ENCODE results near the gene ZKSCAN8.

ZKSCAN8 gene

DNA sequence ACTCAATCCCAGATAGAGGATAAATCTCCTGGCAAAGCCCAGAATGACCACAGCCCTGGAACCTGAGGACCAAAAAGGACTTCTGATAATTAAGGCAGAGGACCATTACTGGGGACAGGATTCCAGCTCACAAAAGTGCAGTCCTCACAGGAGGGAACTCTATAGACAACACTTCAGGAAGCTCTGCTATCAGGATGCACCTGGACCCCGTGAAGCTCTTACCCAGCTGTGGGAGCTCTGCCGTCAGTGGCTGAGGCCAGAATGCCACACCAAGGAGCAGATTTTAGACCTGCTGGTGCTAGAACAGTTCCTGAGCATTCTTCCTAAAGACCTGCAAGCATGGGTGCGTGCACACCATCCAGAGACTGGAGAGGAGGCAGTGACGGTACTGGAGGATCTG, 16.3 kb upstream of the ZKSCAN8 start:
- H3K4me3 ChIP-seq (ENCODE audit: low read length), result no peak overlapping the region
- DNase-seq (ENCODE audit: low read depth), result no peak
- TF ChIP-seq, protein P1, sequence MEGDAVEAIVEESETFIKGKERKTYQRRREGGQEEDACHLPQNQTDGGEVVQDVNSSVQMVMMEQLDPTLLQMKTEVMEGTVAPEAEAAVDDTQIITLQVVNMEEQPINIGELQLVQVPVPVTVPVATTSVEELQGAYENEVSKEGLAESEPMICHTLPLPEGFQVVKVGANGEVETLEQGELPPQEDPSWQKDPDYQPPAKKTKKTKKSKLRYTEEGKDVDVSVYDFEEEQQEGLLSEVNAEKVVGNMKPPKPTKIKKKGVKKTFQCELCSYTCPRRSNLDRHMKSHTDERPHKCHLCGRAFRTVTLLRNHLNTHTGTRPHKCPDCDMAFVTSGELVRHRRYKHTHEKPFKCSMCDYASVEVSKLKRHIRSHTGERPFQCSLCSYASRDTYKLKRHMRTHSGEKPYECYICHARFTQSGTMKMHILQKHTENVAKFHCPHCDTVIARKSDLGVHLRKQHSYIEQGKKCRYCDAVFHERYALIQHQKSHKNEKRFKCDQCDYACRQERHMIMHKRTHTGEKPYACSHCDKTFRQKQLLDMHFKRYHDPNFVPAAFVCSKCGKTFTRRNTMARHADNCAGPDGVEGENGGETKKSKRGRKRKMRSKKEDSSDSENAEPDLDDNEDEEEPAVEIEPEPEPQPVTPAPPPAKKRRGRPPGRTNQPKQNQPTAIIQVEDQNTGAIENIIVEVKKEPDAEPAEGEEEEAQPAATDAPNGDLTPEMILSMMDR (IDR thresholded peaks at IDR 0.05; ENCODE audit: insufficient read depth, low read depth, low read length, missing control alignments), result no peak

DNA sequence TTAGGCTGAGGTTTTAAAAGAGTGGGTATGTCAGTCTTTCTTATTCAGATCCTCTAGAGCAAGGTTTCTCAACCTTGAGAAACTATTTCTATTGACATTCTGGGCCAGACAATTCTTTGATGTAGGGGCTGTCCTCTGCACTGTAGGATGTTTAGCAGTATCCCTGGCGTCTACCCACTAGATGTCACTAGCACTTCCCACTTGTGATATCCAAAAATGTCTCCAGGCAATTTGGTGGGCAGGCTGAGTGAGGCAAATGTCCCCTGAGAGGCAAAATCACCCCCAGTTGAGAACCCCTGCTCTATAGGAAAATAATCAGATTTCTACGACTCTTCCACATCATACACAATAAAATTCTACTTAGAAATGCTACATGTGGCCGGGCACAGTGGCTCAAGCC, 7.7 kb upstream of the ZKSCAN8 start:
- DNase-seq (ENCODE audit: low read depth), result peak; percentile 57
- TF ChIP-seq, protein P1 (IDR thresholded peaks at IDR 0.05; ENCODE audit: insufficient read depth, low read depth, low read length, missing control alignments), result peak; percentile 48
- no peak overlapping the region for H3K4me3 ChIP-seq (ENCODE audit: low read length)

DNA sequence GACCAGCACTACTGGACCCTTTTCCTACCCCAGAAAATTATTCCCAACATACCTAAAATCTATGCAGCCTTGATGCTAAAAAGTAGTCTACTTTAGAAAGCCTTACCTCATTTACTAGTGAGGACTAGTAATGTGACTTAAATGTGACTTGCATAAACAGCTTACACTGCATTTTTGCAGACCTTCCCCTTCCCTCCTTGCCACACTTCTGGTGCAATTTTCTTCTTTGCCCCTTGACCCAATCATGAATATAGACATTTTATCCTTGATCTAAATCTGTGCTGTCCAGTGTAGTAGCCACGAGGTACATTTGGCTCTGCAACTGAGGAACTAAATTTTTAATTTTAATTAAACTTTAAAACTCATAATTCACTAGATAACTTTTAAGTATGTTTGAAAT, 7.0 kb upstream of the ZKSCAN8 start:
- TF ChIP-seq, protein P1 (IDR thresholded peaks at IDR 0.05; ENCODE audit: insufficient read depth, low read depth, low read length, missing control alignments), result no peak
- H3K4me3 ChIP-seq (ENCODE audit: low read length), result no peak overlapping the region
- no peak for DNase-seq (ENCODE audit: low read depth)

DNA sequence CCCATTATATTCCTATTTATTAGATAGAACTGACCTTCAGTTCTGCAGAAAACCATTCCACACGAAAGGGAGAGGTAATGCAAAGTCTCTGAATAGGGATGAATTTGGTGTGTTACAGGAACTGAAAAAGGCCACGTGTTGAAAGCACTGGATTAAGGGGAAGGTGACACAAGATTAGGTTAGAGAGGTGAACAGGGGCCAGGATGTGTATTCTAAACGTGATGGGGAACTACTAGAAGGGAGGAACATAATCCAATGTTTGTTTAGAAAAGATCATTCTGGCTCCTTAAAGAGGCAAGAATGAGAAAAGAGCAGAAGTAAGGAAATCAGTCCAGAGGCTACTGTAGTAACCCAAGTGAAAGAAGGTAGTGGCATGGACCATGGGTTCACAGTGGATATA, 6.3 kb upstream of the ZKSCAN8 start:
- no peak overlapping the region for H3K4me3 ChIP-seq (ENCODE audit: low read length)
- TF ChIP-seq, protein P1 (IDR thresholded peaks at IDR 0.05; ENCODE audit: insufficient read depth, low read depth, low read length, missing control alignments), result no peak
- DNase-seq (ENCODE audit: low read depth), result no peak

DNA sequence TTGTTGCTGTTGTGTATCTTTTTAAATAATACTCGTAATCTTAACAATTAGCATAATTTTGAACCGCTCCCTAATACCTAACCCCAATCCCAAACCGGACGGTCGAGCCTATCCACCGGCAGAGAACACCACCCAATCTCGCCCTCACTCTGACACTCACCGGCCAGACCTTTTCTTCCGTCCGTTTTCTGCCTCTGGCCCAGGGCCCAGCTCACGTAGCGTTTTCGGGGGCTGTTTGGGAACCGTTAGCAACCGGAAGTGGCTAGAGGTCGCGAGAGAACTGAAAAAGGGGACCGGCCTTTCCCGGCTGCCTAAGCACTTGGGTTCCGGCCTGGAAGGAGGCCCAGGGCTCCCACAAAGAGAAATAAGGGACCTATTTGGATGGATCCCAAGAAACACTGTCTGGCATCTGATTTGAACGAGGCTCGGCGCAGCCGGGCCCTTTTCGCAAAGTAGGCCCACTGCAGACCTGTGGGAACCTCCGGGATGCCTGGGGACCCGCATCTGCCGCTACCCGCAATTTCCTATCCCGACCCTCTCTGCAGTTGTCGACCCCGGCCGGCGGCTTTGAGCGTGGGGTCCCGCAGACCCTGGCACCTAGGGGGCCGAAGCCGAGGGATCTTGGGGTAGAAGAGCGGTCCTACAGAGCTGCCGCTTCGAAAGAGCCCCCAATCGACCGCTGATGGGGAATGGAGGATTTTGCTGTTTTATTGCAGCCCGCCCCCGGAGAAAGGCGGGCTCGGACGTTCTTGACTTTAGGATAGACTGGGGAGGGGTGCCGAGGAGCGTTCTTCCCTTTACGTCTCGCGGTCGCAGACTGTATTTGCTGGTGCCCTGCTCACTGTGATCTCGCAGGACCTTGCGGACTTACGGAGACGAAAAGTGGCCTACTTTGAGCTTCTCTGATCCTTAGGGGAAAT, 4.8 kb upstream of the ZKSCAN8 start:
- TF ChIP-seq, protein P1 (IDR thresholded peaks at IDR 0.05; ENCODE audit: insufficient read depth, low read depth, low read length, missing control alignments), result no peak
- peak; percentile 91 for DNase-seq (ENCODE audit: low read depth)
- peak overlapping the region; percentile 85 for H3K4me3 ChIP-seq (ENCODE audit: low read length)

DNA sequence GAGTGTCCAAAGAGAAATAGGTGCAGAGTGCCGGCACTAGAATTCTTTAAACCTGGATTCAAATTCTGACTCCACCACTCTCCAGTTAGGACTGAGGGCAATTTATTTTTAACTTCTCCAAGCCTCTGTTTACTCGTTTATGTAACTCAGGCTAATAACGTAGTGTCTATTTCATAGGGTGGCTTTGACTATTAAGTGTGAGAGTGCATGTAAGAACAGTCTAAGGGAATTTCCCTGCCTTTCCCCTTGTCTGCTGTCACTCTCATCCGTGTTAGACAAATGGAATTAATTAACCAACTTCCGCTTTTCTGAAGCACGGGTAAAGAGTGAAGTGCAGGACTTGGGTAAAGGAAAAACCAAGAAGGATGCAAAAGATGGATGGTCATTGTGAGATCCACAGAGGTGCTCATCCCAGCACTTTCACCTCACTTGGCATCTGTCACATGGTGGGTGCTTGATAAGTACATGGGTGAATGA, 4.1 kb upstream of the ZKSCAN8 start:
- peak; percentile 38 for DNase-seq (ENCODE audit: low read depth)
- TF ChIP-seq, protein P1 (IDR thresholded peaks at IDR 0.05; ENCODE audit: insufficient read depth, low read depth, low read length, missing control alignments), result no peak
- H3K4me3 ChIP-seq (ENCODE audit: low read length), result peak overlapping the region; percentile 85

Measured in epithelial cell of esophagus (primary cell).